HepG2 (cell line): ENCODE measurements around the gene RBM43. TPM values are rescaled to one million over a fixed set of nuclear protein-coding genes. Genes with fewer than 3 reads are reported as not detected.

Experiments used
- ATF7-NPFF ChIP-seq: sonication (generic); formaldehyde crosslinking; IDR thresholded peaks from 2 replicates; pipeline ENCODE4 v1.8.1; 2023; ENCODE audit warnings: mild to moderate bottlenecking, low read depth, missing genetic modification reagents, moderate library complexity
- CC2D1A ChIP-seq: sonication (generic); formaldehyde crosslinking; IDR thresholded peaks from 2 replicates; pipeline ENCODE4 v1.8.1; 2023; ENCODE audit warnings: mild to moderate bottlenecking, missing genetic modification reagents
- CENPX ChIP-seq: sonication (generic); formaldehyde crosslinking; IDR thresholded peaks from 2 replicates; pipeline ENCODE4 v1.9.0; 2021; ENCODE audit warnings: mild to moderate bottlenecking, missing genetic modification reagents, moderate library complexity
- CREB1 ChIP-seq, 2 experiments: fragments of 450-650 bp in 1 of 2; IDR thresholded peaks; 2 replicates each; pipeline ENCODE4 v1.6.1; 2016 to 2017; ENCODE audit warnings: control low read depth in 1 of 2, mild to moderate bottlenecking in 1 of 2, missing compliant biosample characterization in 1 of 2, missing genetic modification characterization in 1 of 2
- DMAP1 ChIP-seq: IDR thresholded peaks from 2 replicates; pipeline ENCODE4 v1.6.1; 2016
- GTF3A ChIP-seq: sonication (generic); formaldehyde crosslinking; conservative IDR thresholded peaks from 2 replicates; pipeline ENCODE4 v1.4.0; 2020; ENCODE audit warnings: mild to moderate bottlenecking, missing genetic modification reagents
- GZF1 ChIP-seq: sonication (generic); formaldehyde crosslinking; IDR thresholded peaks from 2 replicates; pipeline ENCODE4 v1.5.1; 2020; ENCODE audit warnings: mild to moderate bottlenecking, missing genetic modification reagents
- HDAC2 ChIP-seq: sonication (generic); formaldehyde crosslinking; IDR thresholded peaks from 2 replicates; pipeline ENCODE4 v1.4.0; 2020; ENCODE audit warnings: missing genetic modification reagents
- KAT7 ChIP-seq: IDR thresholded peaks from 2 replicates; pipeline ENCODE4 v1.6.1; 2018; ENCODE audit warnings: borderline replicate concordance, missing compliant biosample characterization
- MAF1 ChIP-seq: sonication (generic); formaldehyde crosslinking; IDR thresholded peaks from 2 replicates; pipeline ENCODE4 v1.5.0; 2020; ENCODE audit warnings: missing genetic modification reagents, borderline replicate concordance
- NR3C1 ChIP-seq: sonication (generic); formaldehyde crosslinking; IDR thresholded peaks from 2 replicates; pipeline ENCODE4 v1.4.0; 2020; ENCODE audit warnings: missing genetic modification reagents
- SP4 ChIP-seq: sonication (generic); formaldehyde crosslinking; IDR thresholded peaks from 2 replicates; pipeline ENCODE4 v1.8.1; 2023; ENCODE audit warnings: mild to moderate bottlenecking, missing genetic modification reagents
- ZNF501 ChIP-seq: sonication (generic); formaldehyde crosslinking; IDR thresholded peaks from 2 replicates; pipeline ENCODE4 v1.5.1; 2020; ENCODE audit warnings: mild to moderate bottlenecking, moderate library complexity, missing genetic modification reagents
- ZNF597 ChIP-seq: sonication (generic); formaldehyde crosslinking; IDR thresholded peaks from 2 replicates; pipeline ENCODE4 v1.5.0; 2020; ENCODE audit warnings: missing genetic modification reagents
- polyA plus RNA-seq, 8 experiments: library from polyadenylated mRNA; depleted of rRNA in 3 of 8; stranded (reverse) in 7 of 8; unstranded in 1 of 8; fragments of >200 nt; fragmentation: Illumina TruSeq in 4 of 8; extraction: Trizol in 4 of 8; gene quantifications; 2 replicates each; pipeline versions ENCODE4 v1.2.1 to v1.2.3, GENCODE V29; 2011 to 2016; ENCODE audit warnings: low read depth in 4 of 8, missing spikeins in 1 of 8, mixed read lengths in 1 of 8; ENCODE audit not compliant: insufficient read depth in 1 of 8
- total RNA-seq, 5 experiments: library from RNA; depleted of rRNA; stranded (reverse); fragments of >200 nt; fragmentation: Illumina TruSeq; extraction: Trizol; gene quantifications; 2 replicates each; pipeline ENCODE4 v1.2.3, GENCODE V29; 2016; ENCODE audit warnings: low read depth in 1 of 5
- TF ChIP-seq, protein P1 (sequence below): sonication (generic); formaldehyde crosslinking; IDR thresholded peaks from 2 replicates; pipeline ENCODE4 v1.4.0; 2020; ENCODE audit warnings: mild to moderate bottlenecking, missing genetic modification reagents
- TF ChIP-seq, protein P2 (sequence below), 2 experiments: sonication (generic) in 1 of 2; formaldehyde crosslinking in 1 of 2; IDR thresholded peaks; 2 replicates each; pipeline versions ENCODE4 v1.4.0 to v1.6.1; 2018 to 2020; ENCODE audit warnings: missing genetic modification reagents in 2 of 2, borderline replicate concordance in 1 of 2, low read depth in 1 of 2, mild to moderate bottlenecking in 1 of 2, missing biosample characterization in 1 of 2
- TF ChIP-seq, protein P3 (sequence below): fragments of 450-650 bp; IDR thresholded peaks from 2 replicates; pipeline ENCODE4 v1.6.1; 2017; ENCODE audit warnings: mild to moderate bottlenecking
- TF ChIP-seq, protein P4 (sequence below): sonication (generic); formaldehyde crosslinking; IDR thresholded peaks from 2 replicates; pipeline ENCODE4 v1.5.0; 2020; ENCODE audit warnings: missing genetic modification reagents

RBM43 gene
- total and polyA plus RNA-seq, 2 of the 13 experiments (the other 11 are each of a cell fraction or from before 2014, with no cell fraction given): 0.31 to 0.70 TPM

DNA sequence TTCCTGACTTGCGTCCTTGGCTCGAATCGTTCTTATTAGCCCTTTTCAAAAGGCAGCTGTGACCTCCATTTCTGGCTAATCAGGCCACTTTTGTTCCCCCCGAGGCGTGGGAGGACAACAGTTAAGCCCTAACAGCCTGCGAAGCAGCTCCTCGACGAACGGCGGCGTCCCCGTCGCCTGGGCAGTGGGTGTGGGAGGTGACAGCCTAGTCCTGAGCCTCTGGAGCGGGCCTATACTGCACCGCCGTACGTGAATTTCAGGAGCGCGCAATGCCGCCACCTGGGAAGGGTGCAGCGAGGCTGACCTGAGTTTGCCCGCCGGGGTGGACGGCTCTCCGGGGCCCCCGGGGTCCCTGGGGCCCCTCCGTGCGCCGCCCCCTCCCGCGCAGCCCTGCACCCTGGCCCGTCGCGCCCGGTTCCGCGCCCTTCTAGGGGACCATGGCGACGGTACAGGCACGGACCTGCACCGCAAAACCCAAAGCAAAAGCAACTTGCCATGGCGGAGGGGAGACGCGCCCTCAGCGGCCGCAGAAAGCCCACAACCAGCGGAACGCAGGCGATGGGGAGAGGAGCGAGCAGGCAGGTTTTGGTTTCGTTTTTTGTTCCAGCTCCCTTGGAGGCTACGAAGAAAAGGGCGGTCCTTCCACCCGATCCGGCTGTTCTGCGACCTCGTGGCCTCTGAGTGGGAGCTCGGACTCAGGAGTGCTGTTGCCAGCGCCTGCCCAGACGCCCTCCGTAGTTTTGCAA is at the start of gene RBM43 (continued):
- TF ChIP-seq DMAP1 (CRISPR knock-in tag) (peak; percentile 60; the same call in 1 of the 2 replicates), CREB1 (IDR thresholded peaks at IDR 0.05) (no peak), CREB1 (CRISPR knock-in tag; IDR thresholded peaks at IDR 0.05) (no peak), MAF1 (CRISPR knock-in tag) (no peak), CC2D1A (no peak), KAT7 (CRISPR knock-in tag) (no peak), ZNF501 (peak; percentile 85), GZF1 (0 out of 2 replicates have a peak, but pooled peaks have one; percentile 69), ATF7-NPFF (CRISPR knock-in tag) (peak; percentile 83), ZNF597 (no peak), HDAC2 (peak; percentile 18; the same call in 1 of the 2 replicates), GTF3A (CRISPR knock-in tag) (peak; percentile 76; the same call in 1 of the 2 replicates), CENPX (CRISPR knock-in tag) (no peak), SP4 (peak; percentile 70; the same call in 1 of the 2 replicates), NR3C1 (no peak)
- TF ChIP-seq, protein P1, sequence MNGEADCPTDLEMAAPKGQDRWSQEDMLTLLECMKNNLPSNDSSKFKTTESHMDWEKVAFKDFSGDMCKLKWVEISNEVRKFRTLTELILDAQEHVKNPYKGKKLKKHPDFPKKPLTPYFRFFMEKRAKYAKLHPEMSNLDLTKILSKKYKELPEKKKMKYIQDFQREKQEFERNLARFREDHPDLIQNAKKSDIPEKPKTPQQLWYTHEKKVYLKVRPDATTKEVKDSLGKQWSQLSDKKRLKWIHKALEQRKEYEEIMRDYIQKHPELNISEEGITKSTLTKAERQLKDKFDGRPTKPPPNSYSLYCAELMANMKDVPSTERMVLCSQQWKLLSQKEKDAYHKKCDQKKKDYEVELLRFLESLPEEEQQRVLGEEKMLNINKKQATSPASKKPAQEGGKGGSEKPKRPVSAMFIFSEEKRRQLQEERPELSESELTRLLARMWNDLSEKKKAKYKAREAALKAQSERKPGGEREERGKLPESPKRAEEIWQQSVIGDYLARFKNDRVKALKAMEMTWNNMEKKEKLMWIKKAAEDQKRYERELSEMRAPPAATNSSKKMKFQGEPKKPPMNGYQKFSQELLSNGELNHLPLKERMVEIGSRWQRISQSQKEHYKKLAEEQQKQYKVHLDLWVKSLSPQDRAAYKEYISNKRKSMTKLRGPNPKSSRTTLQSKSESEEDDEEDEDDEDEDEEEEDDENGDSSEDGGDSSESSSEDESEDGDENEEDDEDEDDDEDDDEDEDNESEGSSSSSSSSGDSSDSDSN (CRISPR knock-in tag): peak; percentile 84
- TF ChIP-seq, protein P2, sequence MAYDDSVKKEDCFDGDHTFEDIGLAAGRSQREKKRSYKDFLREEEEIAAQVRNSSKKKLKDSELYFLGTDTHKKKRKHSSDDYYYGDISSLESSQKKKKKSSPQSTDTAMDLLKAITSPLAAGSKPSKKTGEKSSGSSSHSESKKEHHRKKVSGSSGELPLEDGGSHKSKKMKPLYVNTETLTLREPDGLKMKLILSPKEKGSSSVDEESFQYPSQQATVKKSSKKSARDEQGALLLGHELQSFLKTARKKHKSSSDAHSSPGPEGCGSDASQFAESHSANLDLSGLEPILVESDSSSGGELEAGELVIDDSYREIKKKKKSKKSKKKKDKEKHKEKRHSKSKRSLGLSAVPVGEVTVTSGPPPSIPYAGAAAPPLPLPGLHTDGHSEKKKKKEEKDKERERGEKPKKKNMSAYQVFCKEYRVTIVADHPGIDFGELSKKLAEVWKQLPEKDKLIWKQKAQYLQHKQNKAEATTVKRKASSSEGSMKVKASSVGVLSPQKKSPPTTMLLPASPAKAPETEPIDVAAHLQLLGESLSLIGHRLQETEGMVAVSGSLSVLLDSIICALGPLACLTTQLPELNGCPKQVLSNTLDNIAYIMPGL (CRISPR knock-in tag; IDR thresholded peaks at IDR 0.05; ENCODE audit: borderline replicate concordance in 1 of 2, low read depth in 1 of 2): peak; percentile 68 to 95; a peak in 3 of 4 replicates
- TF ChIP-seq, protein P3, sequence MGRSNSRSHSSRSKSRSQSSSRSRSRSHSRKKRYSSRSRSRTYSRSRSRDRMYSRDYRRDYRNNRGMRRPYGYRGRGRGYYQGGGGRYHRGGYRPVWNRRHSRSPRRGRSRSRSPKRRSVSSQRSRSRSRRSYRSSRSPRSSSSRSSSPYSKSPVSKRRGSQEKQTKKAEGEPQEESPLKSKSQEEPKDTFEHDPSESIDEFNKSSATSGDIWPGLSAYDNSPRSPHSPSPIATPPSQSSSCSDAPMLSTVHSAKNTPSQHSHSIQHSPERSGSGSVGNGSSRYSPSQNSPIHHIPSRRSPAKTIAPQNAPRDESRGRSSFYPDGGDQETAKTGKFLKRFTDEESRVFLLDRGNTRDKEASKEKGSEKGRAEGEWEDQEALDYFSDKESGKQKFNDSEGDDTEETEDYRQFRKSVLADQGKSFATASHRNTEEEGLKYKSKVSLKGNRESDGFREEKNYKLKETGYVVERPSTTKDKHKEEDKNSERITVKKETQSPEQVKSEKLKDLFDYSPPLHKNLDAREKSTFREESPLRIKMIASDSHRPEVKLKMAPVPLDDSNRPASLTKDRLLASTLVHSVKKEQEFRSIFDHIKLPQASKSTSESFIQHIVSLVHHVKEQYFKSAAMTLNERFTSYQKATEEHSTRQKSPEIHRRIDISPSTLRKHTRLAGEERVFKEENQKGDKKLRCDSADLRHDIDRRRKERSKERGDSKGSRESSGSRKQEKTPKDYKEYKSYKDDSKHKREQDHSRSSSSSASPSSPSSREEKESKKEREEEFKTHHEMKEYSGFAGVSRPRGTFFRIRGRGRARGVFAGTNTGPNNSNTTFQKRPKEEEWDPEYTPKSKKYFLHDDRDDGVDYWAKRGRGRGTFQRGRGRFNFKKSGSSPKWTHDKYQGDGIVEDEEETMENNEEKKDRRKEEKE: no peak
- TF ChIP-seq, protein P4, sequence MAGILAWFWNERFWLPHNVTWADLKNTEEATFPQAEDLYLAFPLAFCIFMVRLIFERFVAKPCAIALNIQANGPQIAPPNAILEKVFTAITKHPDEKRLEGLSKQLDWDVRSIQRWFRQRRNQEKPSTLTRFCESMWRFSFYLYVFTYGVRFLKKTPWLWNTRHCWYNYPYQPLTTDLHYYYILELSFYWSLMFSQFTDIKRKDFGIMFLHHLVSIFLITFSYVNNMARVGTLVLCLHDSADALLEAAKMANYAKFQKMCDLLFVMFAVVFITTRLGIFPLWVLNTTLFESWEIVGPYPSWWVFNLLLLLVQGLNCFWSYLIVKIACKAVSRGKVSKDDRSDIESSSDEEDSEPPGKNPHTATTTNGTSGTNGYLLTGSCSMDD (CRISPR knock-in tag): no peak
